Activated gamma-delta T cell treated with Interleukin-2 at 50 U/mL for 16 hours (primary cell): Measurements from ENCODE around the gene GNA15.
A peak's percentile ranks its signal among the peaks of the same experiment; 100 is the strongest.
"Not testable (repeated sequence)": the region's sequence is repeated elsewhere in the genome, so short reads cannot be mapped to it uniquely, and the experiment has no call there.

Experiments
- DNase-seq: peaks from one replicate; pipeline ENCODE4 v3.0.0-alpha.2; 2020

GNA15 gene

GRCh38 chr19:3176715-3177501 lies 41.1 kb downstream of the GNA15 start:
- peak; percentile 78 for DNase-seq

- DNase-seq, result peak; percentile 81
Observed at GRCh38 chr19:3178377-3178972, 42.6 kb downstream of the GNA15 start, which contains the start of gene S1PR4. Gene S1PR4, plus strand, starts transcription at chr19:3178769. Its CDS starts 24 bp downstream, at chr19:3178793.

GRCh38 chr19:3178973-3179738 lies 43.3 kb downstream of the GNA15 start:
- no peak for DNase-seq

- DNase-seq, result no peak
Observed at GRCh38 chr19:3179739-3180293, 44.0 kb downstream of the GNA15 start.

- no peak for DNase-seq
Observed at GRCh38 chr19:3183721-3184641, 48.1 kb downstream of the GNA15 start.

- peak; percentile 64 for DNase-seq
Observed at GRCh38 chr19:3184847-3185460, 49.1 kb downstream of the GNA15 start.

- peak; percentile 92 for DNase-seq
Observed at GRCh38 chr19:3185461-3186159, 49.8 kb downstream of the GNA15 start, which contains the start of gene NCLN. Gene NCLN, plus strand, starts transcription at chr19:3185930. Its CDS starts 101 bp downstream, at chr19:3186031.

- DNase-seq, result no peak
Observed at GRCh38 chr19:3186160-3186688, 50.4 kb downstream of the GNA15 start.

- no peak for DNase-seq
Observed at GRCh38 chr19:3186891-3187661, 51.2 kb downstream of the GNA15 start.

GRCh38 chr19:3187662-3188511 lies 52.1 kb downstream of the GNA15 start:
- DNase-seq, result no peak

- no peak for DNase-seq
Observed at GRCh38 chr19:3188627-3189596, 53.1 kb downstream of the GNA15 start.

GRCh38 chr19:3189702-3190469 lies 54.1 kb downstream of the GNA15 start:
- DNase-seq, result no peak

GRCh38 chr19:3190470-3190770 lies 54.6 kb downstream of the GNA15 start:
- DNase-seq, result no peak

- DNase-seq, result no peak
Observed at GRCh38 chr19:3190921-3191805, 55.3 kb downstream of the GNA15 start.

- DNase-seq, result not testable (repeated sequence)
Observed at GRCh38 chr19:3191806-3192104, 55.9 kb downstream of the GNA15 start.

- no peak for DNase-seq
Observed at GRCh38 chr19:3192228-3192635, 56.4 kb downstream of the GNA15 start.
